HCT116 (cell line): ENCODE results near the gene SEMA4C. TPM values are rescaled to one million over a fixed set of nuclear protein-coding genes. Genes with fewer than 3 reads are reported as not detected.
A peak's percentile ranks its signal among the peaks of the same experiment; 100 is the strongest.

Experiments used
- ATAC-seq: fragments of 200-7000 bp; cut with Tn5 transposase; 2 replicates; pipeline ENCODE4 v1.9.1; 2020; ENCODE audit warnings: mild to moderate bottlenecking, moderate library complexity
- BruUV-seq: library from RNA; stranded (reverse); fragments of 400-500 nt; replicated peaks from 2 replicates; lab custom pipeline; 2021; lab: Mats Ljungman, UMichigan
- CTCF ChIA-PET: fragments of 300-600 bp; sonication (Branson Sonifier 250); formaldehyde crosslinking; loops from one replicate; lab custom pipeline; 2021; ENCODE audit warnings: antibody characterized with exemption; lab: Charles Lee
- POLR2A ChIA-PET: fragments of 300-600, 350-600 bp; sonication (Branson Sonifier 250); formaldehyde crosslinking; loops from one replicate; lab custom pipeline; 2021; ENCODE audit warnings: antibody characterized with exemption; lab: Charles Lee
- RAD21 ChIA-PET, 2 experiments: fragments of 300-600 bp; sonication (Branson Sonifier 250); formaldehyde crosslinking; loops; one replicate each; lab custom pipeline; 2023; ENCODE audit warnings: low total read pairs in 2 of 2; ENCODE audit not compliant: uncharacterized antibody in 2 of 2, unreplicated experiment in 2 of 2, low non-redundant PET in 1 of 2; lab: Charles Lee
- DNase-seq: peaks from one replicate; pipeline ENCODE4 v3.0.0-alpha.2; 2010; ENCODE audit warnings: low read depth, low spot score
- H2AFZ ChIP-seq: fragments of 200-600 bp; shearing (Covaris generic), sonication (generic); 2 replicates; pipeline ENCODE4 v1.6.1; 2017; ENCODE audit warnings: low read depth, mixed run types, mixed read lengths, antibody characterized with exemption, low read length; ENCODE audit not compliant: poor library complexity, severe bottlenecking
- H3K27ac ChIP-seq: 2 replicates; pipeline ENCODE4 v1.5.1; 2012; ENCODE audit warnings: low read depth, low read length
- H3K27me3 ChIP-seq: fragments of 200-600 bp; sonication (generic); 2 replicates; pipeline ENCODE4 v1.6.1; 2016; ENCODE audit warnings: mixed run types, low read length, mixed read lengths; ENCODE audit not compliant: insufficient read depth
- H3K36me3 ChIP-seq, 2 experiments: fragments of 200-500 bp in 1 of 2; fragments of 200-600 bp in 1 of 2; sonication (Bioruptor generic) in 1 of 2; sonication (generic) in 1 of 2; 2 replicates each; pipeline versions ENCODE4 v1.5.1 to v1.6.1; 2014 to 2016; ENCODE audit warnings: low read length in 2 of 2, inconsistent platforms in 1 of 2, mixed read lengths in 1 of 2, mixed run types in 1 of 2; ENCODE audit not compliant: insufficient read depth in 2 of 2, control insufficient read depth in 1 of 2
- H3K4me1 ChIP-seq, 2 experiments: fragments of 200-600 bp in 1 of 2; sonication (generic) in 1 of 2; 2 replicates each; pipeline versions ENCODE4 v1.5.1 to v1.6.1; 2012 to 2017; ENCODE audit warnings: low read length in 2 of 2, inconsistent platforms in 1 of 2, mild to moderate bottlenecking in 1 of 2, mixed read lengths in 1 of 2, mixed run types in 1 of 2, moderate library complexity in 1 of 2; ENCODE audit not compliant: insufficient read depth in 2 of 2, control insufficient read depth in 1 of 2
- H3K4me2 ChIP-seq: fragments of 200-600 bp; sonication (generic); 2 replicates; pipeline ENCODE4 v1.6.1; 2017; ENCODE audit warnings: mixed run types, low read length, mixed read lengths
- H3K4me3 ChIP-seq, 2 experiments: fragments of 200-600 bp in 1 of 2; sonication (generic) in 1 of 2; replicated peaks in 1 of 2; 2 replicates each; pipeline ENCODE4 v1.5.1; 2011 to 2016; ENCODE audit warnings: low read length in 2 of 2, control low read depth in 1 of 2, low read depth in 1 of 2, mild to moderate bottlenecking in 1 of 2, mixed read lengths in 1 of 2, mixed run types in 1 of 2
- H3K79me2 ChIP-seq: fragments of 200-600 bp; sonication (generic); 2 replicates; pipeline ENCODE4 v1.6.1; 2017; ENCODE audit warnings: mild to moderate bottlenecking, mixed run types, low read length, moderate library complexity, mixed read lengths; ENCODE audit not compliant: insufficient read depth
- H3K9ac ChIP-seq: fragments of 200-600 bp; sonication (generic); 2 replicates; pipeline ENCODE4 v1.6.1; 2016; ENCODE audit warnings: low read length, mixed read lengths
- H3K9me2 ChIP-seq: fragments of 200-600 bp; sonication (generic), shearing (Covaris generic); 2 replicates; pipeline ENCODE4 v1.6.1; 2017; ENCODE audit warnings: mixed run types, mild to moderate bottlenecking, moderate library complexity; ENCODE audit not compliant: insufficient read depth
- H3K9me3 ChIP-seq, 2 experiments: fragments of 200-500 bp in 1 of 2; fragments of 200-600 bp in 1 of 2; sonication (Bioruptor generic) in 1 of 2; sonication (generic) in 1 of 2; 2 replicates each; pipeline ENCODE4 v1.6.1; 2014 to 2017; ENCODE audit warnings: low read length in 2 of 2, mixed read lengths in 2 of 2, inconsistent platforms in 1 of 2, low read depth in 1 of 2, mild to moderate bottlenecking in 1 of 2, mixed run types in 1 of 2, moderate library complexity in 1 of 2; ENCODE audit not compliant: control insufficient read depth in 1 of 2, insufficient read depth in 1 of 2
- H4K20me1 ChIP-seq: fragments of 200-600 bp; sonication (generic), shearing (Covaris generic); 2 replicates; pipeline ENCODE4 v1.6.1; 2017; ENCODE audit warnings: mixed run types, mild to moderate bottlenecking, moderate library complexity; ENCODE audit not compliant: insufficient read depth
- CBX3 ChIP-seq: IDR thresholded peaks from 2 replicates; pipeline ENCODE4 v1.6.1; 2012; ENCODE audit warnings: low read depth
- CEBPB ChIP-seq: IDR thresholded peaks from 2 replicates; pipeline ENCODE4 v1.6.1; 2012; ENCODE audit warnings: low read depth
- ELF1 ChIP-seq: IDR thresholded peaks from 2 replicates; pipeline ENCODE4 v1.6.1; 2012; ENCODE audit warnings: low read depth, borderline replicate concordance
- EZH2phosphoT487 ChIP-seq: fragments of 200-600 bp; IDR thresholded peaks from 2 replicates; pipeline ENCODE4 v1.6.1; 2018; ENCODE audit warnings: antibody characterized with exemption, borderline replicate concordance
- FOSL1 ChIP-seq: IDR thresholded peaks from 2 replicates; pipeline ENCODE4 v1.6.1; 2012; ENCODE audit warnings: low read depth
- POLR2A ChIP-seq: IDR thresholded peaks from 2 replicates; pipeline ENCODE4 v1.7.0; 2011; ENCODE audit warnings: borderline replicate concordance; ENCODE audit not compliant: insufficient read depth, insufficient read length; ENCODE audit errors: extremely low read depth
- TCF7L2 ChIP-seq: IDR thresholded peaks from 2 replicates; pipeline ENCODE4 v1.7.0; 2011; ENCODE audit warnings: borderline replicate concordance, inconsistent platforms; ENCODE audit not compliant: insufficient read depth, insufficient read length; ENCODE audit errors: extremely low read depth
- ZFX ChIP-seq: fragments of 450-650 bp; IDR thresholded peaks from 2 replicates; pipeline ENCODE4 v1.6.1; 2017
- ZNF274 ChIP-seq: fragments of 200-500 bp; sonication (Bioruptor generic); IDR thresholded peaks from 2 replicates; pipeline ENCODE4 v1.6.1; 2014; ENCODE audit warnings: mild to moderate bottlenecking, low read depth, low read length, inconsistent platforms
- intact Hi-C: fragments of 100-400 bp; cut with micrococcal nuclease; formaldehyde crosslinking; loops from 2 replicates; pipeline ENCODE4 v1.10.0; 2022
- total RNA-seq: library from RNA; stranded (reverse); gene quantifications from one replicate; pipeline ENCODE4 v1.2.1, GENCODE V29; 2021; ENCODE audit not compliant: unreplicated experiment
- TF ChIP-seq, protein P1 (sequence below): IDR thresholded peaks from 2 replicates; pipeline ENCODE4 v1.6.1; 2011; ENCODE audit warnings: mild to moderate bottlenecking, low read length, moderate library complexity; ENCODE audit not compliant: insufficient replicate concordance; ENCODE audit errors: extremely low read depth
- TF ChIP-seq, protein P2 (sequence below): IDR thresholded peaks from 2 replicates; pipeline ENCODE4 v1.6.1; 2012; ENCODE audit warnings: low read depth
- TF ChIP-seq, protein P3 (sequence below): IDR thresholded peaks from 2 replicates; pipeline ENCODE4 v1.6.1; 2012

SEMA4C gene
- total RNA-seq, 1 experiment from 2014 or later = 25.4 TPM

DNA sequence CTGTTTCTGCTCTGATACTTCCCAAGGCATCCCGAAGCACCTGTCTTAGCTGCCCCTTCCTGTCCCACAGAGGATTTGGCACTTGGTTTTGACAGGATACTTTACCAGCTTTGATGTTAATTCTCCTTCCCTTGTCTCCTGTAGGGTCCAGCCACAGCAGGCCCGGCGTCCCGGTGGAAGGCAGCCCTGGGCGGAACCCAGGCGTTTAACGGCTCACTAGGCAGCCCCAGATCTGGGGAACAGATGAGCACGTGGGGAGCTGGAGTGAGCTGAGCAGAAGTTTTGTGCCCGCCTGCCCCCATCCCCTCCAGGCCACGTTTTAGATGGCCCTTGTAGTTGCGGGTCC is 37.5 kb downstream of the SEMA4C start:
- Histone ChIP-seq H3K4me1 (peaks cover 0 to 12% of the 10 kb centered on the region in 2 experiments; a peak in 2 of 4 replicates), H3K36me3 (peaks cover 32 to 41% of the 10 kb centered on the region in 2 experiments; a peak in 3 of 4 replicates)
- peak; percentile 21; the same call in 1 of the 2 replicates for ATAC-seq

DNA sequence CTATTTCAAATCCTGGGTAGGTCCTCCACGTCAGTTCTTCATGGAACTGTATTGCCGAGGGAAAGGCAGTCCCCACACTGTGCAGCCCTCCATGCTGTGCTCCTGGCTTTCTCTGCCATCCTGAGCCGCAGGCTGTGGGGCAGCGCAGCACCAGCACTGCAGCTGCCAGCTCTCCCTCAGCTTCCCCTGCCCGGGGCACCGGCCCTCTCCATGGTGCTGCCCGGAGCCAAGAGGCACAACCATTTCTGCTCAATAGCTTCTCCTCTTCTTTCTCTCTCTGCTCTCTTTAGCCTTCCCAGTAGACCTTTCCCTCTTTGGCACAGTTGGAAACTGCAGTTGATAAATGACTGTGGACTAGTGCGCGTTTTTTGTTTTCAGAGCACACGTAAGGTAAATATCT is 38.2 kb downstream of the SEMA4C start:
- intact Hi-C loops = no loop called here
- ATAC-seq (no peak), DNase-seq (no peak)
- Histone ChIP-seq H4K20me1 (no peaks in the 10 kb centered on the region), H3K9me3 (no peaks in the 10 kb centered on the region), H2AFZ (no peak overlapping the region), H3K79me2 (no peaks in the 10 kb centered on the region), H3K27ac (no peak overlapping the region), H3K4me3 (no peak overlapping the region), H3K4me1 (peaks cover 0 to 12% of the 10 kb centered on the region in 2 experiments; a peak in 2 of 4 replicates), H3K27me3 (no peaks in the 10 kb centered on the region), H3K36me3 (peaks cover 32 to 39% of the 10 kb centered on the region in 2 experiments; a peak in 3 of 4 replicates), H3K9ac (no peak overlapping the region)
- RAD21 ChIA-PET = no interaction called here
- POLR2A ChIA-PET = no interaction called here
- CTCF ChIA-PET = no interaction called here
- BruUV-seq = no TSS peak
- TF ChIP-seq TCF7L2 (no peak), ELF1 (no peak), CEBPB (no peak), CBX3 (no peak)
- TF ChIP-seq, protein P1, sequence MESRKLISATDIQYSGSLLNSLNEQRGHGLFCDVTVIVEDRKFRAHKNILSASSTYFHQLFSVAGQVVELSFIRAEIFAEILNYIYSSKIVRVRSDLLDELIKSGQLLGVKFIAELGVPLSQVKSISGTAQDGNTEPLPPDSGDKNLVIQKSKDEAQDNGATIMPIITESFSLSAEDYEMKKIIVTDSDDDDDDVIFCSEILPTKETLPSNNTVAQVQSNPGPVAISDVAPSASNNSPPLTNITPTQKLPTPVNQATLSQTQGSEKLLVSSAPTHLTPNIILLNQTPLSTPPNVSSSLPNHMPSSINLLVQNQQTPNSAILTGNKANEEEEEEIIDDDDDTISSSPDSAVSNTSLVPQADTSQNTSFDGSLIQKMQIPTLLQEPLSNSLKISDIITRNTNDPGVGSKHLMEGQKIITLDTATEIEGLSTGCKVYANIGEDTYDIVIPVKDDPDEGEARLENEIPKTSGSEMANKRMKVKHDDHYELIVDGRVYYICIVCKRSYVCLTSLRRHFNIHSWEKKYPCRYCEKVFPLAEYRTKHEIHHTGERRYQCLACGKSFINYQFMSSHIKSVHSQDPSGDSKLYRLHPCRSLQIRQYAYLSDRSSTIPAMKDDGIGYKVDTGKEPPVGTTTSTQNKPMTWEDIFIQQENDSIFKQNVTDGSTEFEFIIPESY = no peak
- TF ChIP-seq, protein P2, sequence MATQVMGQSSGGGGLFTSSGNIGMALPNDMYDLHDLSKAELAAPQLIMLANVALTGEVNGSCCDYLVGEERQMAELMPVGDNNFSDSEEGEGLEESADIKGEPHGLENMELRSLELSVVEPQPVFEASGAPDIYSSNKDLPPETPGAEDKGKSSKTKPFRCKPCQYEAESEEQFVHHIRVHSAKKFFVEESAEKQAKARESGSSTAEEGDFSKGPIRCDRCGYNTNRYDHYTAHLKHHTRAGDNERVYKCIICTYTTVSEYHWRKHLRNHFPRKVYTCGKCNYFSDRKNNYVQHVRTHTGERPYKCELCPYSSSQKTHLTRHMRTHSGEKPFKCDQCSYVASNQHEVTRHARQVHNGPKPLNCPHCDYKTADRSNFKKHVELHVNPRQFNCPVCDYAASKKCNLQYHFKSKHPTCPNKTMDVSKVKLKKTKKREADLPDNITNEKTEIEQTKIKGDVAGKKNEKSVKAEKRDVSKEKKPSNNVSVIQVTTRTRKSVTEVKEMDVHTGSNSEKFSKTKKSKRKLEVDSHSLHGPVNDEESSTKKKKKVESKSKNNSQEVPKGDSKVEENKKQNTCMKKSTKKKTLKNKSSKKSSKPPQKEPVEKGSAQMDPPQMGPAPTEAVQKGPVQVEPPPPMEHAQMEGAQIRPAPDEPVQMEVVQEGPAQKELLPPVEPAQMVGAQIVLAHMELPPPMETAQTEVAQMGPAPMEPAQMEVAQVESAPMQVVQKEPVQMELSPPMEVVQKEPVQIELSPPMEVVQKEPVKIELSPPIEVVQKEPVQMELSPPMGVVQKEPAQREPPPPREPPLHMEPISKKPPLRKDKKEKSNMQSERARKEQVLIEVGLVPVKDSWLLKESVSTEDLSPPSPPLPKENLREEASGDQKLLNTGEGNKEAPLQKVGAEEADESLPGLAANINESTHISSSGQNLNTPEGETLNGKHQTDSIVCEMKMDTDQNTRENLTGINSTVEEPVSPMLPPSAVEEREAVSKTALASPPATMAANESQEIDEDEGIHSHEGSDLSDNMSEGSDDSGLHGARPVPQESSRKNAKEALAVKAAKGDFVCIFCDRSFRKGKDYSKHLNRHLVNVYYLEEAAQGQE = peak; percentile 40
- TF ChIP-seq, protein P3, sequence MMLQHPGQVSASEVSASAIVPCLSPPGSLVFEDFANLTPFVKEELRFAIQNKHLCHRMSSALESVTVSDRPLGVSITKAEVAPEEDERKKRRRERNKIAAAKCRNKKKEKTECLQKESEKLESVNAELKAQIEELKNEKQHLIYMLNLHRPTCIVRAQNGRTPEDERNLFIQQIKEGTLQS = no peak
- TF ChIP-seq, all 23 proteins: peak for 1
- H3K4me2 ChIP-seq = no peak overlapping the region
- no peaks in the 10 kb centered on the region for H3K9me2 ChIP-seq

More for the DNA sequence above, 37.5 kb downstream of the SEMA4C start:
- H3K27me3 ChIP-seq = no peaks in the 10 kb centered on the region
- intact Hi-C loops = no loop called here
- no peaks in the 10 kb centered on the region for H4K20me1 ChIP-seq
- H3K4me2 ChIP-seq = peak overlapping the region; percentile 14; the same call in 1 of the 2 replicates
- TF ChIP-seq ZFX = no peak
- no peak for TF ChIP-seq EZH2phosphoT487
- TF ChIP-seq FOSL1 = no peak
- TF ChIP-seq ZNF274 = no peak
- TF ChIP-seq CBX3 = no peak
- TF ChIP-seq POLR2A = no peak
- H3K4me3 ChIP-seq = no peak overlapping the region
- H2AFZ ChIP-seq = no peak overlapping the region
- ChIA-PET CTCF (no interaction called here), RAD21 (no interaction called here), POLR2A (no interaction called here)
- no peak overlapping the region for H3K9ac ChIP-seq
- no TSS peak for BruUV-seq
- H3K27ac ChIP-seq = no peak overlapping the region
- H3K79me2 ChIP-seq = no peaks in the 10 kb centered on the region
- no peaks in the 10 kb centered on the region for H3K9me2 ChIP-seq
- no peaks in the 10 kb centered on the region for H3K9me3 ChIP-seq
- DNase-seq = no peak
